Peyer's patch (tissue), 4 donors: ENCODE data around the gene MINDY4.

Source experiments
- CTCF ChIP-seq, 6 experiments: fragments of 450-650 bp in 4 of 6; fragments of 200-600 bp in 2 of 6; sonication (generic) in 1 of 6; IDR thresholded peaks; one replicate each; pipeline ENCODE4 v1.5.1; 2017 to 2019; ENCODE audit warnings: antibody characterized with exemption in 6 of 6, mild to moderate bottlenecking in 3 of 6, moderate library complexity in 1 of 6
- POLR2A ChIP-seq, 2 donors: fragments of 450-650 bp; IDR thresholded peaks; one replicate each; pipeline ENCODE4 v1.5.1; 2017; ENCODE audit warnings: antibody characterized with exemption in 2 of 2, mild to moderate bottlenecking in 2 of 2, moderate library complexity in 2 of 2

GRCh38 chr7:30858576-30858975 lies 87.4 kb downstream of the MINDY4 start:
- TF ChIP-seq POLR2A (IDR thresholded peaks at IDR 0.05) (no peak), CTCF (IDR thresholded peaks at IDR 0.05) (no peak)
